GM18909 (cell line): ENCODE measurements around the gene NFAM1.

Source experiments
- ATAC-seq: cut with Tn5 transposase; IDR thresholded peaks from one replicate; pipeline ENCODE4 v1.9.1; 2021; ENCODE audit warnings: mild to moderate bottlenecking; ENCODE audit not compliant: unreplicated experiment, poor library complexity

Gene NFAM1

DNA sequence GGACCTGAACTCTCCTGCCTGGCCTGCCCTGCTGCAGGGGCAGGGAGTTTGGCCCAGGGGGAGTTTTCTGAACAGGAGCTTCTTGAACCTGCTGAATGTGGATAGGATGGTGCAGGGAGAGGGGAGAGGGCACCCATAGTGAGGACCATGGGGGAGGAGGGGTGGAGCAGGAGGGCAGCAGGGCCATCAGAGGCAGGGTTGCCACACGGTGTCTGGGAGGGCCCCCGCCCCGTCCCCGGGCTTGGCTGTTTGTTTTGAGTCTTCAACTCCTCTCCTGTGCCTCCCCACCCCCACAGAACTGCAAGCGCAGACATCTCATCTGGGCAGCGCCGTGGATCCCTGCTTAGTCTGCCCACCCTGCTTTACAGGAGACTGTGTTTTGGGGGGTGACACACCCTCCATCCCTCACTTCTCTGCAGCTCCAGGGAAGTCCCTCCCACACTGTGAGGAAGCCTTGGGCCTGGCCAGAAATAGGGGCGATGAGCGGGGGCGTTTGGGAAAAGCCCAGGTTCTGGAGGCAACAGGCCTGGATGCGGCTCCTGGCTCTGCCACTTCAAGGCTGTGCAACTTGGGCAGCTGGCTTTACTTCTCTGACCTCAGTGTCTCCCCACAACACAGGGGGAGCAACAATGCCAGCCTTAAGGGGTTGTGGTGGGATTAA, 14.4 kb downstream of the NFAM1 start:
- no peak for ATAC-seq

DNA sequence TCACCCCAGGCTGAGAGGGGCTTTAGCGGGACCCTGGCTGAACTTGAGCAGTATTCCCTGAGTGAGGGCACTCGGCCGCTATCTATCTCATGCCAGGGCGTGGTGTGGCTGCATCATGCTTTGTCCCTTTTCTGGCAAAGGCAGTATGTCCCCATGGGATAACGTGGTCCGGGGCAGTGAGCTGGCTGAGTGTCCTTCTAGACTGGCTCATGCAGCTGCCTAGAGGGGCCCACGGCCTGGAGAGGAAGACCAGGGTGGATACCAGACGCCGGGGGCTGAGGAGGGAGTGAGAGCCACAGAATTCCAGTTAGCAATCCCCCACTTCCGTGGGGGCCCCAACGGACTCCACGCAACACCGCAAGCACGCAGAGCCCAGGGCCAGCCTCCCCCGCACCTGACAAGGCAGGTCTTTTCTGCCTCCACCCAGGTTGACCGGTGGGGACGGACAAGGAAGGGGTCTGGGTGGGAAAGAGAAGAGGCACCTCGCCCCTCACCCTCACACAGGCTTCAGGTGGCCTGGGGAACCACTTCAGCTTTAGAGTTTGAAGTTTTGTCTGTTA, 15.5 kb downstream of the NFAM1 start:
- ATAC-seq = no peak

DNA sequence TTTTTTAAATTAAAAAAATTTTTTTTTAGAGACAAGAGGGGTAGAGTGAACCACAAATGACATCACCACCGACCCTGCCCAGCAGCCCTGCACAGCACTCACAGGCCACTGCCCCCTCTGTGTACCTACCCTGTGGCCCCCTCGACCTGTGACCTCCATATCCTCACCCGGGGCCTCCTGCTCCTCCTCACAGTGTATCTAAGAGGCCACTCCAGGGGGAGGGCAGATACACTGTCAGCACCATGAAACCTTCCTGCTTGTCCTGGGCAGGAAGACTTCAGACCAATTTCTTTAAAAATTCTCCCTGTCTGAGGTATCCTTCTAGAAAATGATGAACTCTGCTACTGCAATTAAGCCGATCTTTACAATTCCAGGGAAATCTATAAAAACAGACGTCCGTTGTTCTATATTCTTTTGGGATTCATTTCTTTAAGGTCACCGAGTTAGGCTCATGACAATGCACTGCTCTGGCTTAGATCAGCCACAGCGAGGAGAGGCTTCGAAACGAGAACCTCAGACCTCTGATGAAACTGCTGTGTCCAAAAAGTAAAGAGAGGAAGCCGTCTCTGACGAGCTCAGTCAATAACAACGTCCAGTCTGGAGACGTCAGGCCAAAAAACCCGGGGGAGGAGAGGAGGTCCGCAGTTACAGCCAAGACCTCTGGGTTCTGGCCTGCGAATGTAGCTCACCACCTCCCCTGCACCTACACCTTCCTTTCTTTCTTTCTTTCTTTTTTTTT, 17.5 kb downstream of the NFAM1 start:
- ATAC-seq = no peak

DNA sequence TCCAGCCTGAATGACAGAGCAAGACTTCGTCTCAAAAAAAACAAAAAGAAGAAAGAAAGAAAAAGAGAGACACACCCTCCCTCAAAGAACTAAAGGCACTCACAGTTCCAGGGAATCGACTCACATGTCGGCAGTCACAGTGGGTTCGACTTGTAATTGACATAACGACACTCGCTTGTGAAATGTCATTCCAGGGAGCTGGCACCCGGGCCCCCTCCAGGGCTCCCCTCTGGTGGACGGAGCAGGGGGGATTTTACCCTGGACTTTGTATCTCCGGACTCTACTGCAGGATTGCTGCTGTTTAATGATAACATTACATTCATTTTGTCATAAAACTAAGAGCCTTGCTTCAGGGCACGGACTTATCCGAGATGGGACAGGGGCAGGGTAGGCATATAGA, 18.2 kb downstream of the NFAM1 start:
- ATAC-seq = no peak

DNA sequence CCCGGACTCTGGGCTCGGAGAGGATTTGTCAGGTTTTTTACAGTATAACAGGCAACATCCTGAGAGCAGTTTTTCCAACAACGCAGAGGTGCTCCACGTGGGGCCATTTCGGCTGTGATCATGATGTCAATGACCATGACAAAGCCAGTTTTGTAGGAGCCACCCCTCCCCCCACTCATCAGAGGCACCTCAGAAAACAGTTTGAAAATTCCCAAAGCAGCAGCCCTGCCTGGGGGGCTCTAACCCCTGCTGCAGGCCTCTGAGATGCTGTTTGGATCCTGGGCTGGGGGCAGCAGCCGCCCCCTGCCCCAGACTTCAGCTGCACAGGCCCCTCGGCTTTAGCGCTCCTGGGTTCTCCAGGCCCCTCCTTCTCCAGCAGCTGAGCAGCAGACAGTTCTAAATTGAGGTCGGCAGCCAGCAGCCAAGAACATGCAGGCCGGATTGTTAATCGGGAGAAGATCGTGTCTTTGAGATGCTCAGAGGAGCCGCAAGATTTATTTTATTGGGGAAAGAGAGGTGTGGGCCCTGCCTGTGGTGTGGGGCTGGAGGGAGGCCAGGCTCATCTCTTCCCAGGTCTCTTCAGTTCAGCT, 19.4 kb downstream of the NFAM1 start:
- no peak for ATAC-seq

DNA sequence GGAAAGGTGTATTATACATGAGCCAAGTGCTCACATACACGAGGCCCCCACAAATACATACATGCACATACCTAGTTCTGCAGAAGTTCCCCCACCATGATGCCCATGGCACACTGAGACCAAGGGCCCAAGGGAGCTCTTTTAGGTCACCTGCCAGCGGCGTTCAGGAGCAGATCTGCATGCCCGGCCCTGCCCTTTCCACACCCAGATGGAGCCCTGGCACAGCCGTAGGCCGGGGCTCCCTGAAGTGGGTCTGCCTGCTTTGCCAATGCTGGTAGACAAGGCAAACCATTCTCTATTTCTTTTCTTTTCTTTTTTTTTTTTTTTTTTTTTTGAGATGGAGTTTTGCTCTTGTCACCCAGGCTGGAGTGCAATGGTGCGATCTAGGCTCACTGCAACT, 21.5 kb downstream of the NFAM1 start:
- ATAC-seq = no peak

DNA sequence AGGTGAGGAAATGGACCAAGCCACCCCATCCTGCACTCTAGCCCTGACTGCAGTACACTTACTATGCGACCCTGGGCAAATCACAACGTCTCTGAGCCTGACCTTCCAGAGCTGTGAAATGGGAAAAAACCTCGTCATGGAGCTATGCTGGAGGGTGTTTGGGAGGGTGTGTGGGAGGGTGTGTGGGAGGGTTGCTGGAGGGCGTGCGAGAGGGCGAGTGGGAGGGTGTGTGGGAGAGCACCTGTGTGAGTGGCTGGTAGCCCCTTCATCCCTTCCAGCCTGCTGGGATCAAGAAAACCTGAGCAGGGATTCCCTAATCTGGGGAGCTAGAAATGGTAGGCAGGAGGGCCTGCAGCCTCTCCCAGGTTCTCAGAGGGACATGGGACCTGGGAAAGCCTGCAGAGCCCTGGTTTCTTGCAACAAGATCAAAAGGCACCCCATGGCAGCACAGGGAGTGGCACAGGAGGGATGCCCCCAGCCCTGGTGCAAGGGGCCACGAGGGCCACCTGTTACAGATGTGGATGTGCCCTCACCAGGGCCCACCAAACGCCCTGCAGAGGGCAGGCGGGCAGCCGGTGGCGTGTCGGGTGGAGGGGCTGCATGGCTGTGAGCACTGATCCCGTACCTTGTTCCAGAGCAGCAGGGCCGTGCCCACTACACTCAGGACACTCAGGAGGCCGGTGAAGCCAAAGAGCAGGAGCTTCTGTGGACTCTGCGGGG, 23.2 kb downstream of the NFAM1 start:
- no peak for ATAC-seq

DNA sequence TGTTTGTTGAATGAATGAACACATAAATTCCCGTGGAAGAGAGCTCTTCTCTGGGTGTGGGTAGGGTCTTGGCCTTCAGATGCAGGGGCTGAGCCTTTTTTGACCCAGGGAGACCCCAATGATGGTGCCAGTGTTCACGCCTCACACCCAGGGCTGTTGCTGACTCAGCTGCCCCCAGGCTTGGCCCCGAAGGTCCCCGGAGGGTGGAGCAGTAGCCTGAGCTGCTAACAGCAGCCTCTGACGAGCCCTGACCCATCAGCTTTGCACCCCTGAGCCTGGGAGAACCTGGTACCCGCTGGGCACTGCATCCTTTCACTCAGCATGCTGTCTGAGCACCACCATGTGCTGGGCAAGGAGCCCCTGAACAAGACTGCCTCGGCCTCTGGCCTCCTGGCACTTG, 23.9 kb downstream of the NFAM1 start:
- no peak for ATAC-seq

DNA sequence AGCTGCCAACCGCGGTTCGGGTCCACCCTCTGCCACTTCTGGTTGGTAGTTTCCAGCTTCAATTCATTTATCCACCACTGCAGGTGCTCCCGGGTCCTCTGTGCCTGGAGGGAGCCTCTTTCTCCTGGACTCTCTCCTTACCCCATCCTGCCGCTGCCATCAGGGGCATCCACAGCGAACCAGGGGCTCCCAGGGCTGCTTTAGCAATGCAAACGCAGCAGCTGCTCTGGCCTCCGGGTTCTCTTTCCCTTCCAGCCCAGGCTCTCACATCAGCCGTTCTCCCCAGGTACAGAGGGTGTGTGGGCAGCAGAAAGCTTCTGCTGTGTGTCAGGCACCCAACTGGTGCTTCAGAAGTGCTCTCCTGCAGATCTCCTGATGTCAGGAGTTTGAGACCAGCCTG, 27.9 kb downstream of the NFAM1 start:
- ATAC-seq = no peak

DNA sequence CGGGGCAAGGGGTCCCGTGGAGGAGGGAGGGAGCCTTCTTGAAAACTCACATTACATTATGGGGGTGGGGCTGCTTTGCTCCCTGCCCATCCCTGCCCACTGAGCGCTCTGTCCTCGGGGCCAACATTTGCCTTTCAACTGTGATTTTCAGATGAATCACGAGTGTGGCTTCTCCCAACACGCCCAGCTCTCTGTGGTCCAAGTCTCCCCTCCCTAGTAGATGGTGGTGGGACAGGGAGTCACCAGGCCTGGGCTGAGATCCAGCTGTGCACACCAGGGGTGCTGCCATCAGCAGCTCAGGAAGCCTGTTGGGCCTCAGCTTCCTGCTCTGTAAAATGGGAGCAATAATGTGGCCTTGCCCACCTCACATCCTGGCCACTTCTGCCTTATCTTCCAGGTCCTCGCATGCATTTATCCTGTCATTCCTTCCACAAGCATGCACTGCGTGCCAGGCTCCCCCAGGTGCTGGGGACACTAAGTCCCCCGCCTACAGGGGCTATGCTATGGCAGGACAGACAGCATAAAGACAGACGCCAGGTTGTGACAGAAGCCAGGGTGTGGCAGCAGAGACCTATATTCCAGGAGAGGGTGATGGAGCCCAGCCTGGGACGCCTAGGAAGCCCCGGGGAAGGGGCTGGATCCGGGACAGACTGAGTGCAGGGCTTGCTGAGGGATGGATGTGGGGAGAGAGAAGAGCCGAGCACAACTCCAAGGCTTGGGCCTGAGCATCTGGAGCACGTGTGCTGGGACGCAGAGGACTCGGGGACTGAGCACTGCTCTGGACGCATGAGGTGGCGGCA, 30.5 kb downstream of the NFAM1 start:
- ATAC-seq = no peak

DNA sequence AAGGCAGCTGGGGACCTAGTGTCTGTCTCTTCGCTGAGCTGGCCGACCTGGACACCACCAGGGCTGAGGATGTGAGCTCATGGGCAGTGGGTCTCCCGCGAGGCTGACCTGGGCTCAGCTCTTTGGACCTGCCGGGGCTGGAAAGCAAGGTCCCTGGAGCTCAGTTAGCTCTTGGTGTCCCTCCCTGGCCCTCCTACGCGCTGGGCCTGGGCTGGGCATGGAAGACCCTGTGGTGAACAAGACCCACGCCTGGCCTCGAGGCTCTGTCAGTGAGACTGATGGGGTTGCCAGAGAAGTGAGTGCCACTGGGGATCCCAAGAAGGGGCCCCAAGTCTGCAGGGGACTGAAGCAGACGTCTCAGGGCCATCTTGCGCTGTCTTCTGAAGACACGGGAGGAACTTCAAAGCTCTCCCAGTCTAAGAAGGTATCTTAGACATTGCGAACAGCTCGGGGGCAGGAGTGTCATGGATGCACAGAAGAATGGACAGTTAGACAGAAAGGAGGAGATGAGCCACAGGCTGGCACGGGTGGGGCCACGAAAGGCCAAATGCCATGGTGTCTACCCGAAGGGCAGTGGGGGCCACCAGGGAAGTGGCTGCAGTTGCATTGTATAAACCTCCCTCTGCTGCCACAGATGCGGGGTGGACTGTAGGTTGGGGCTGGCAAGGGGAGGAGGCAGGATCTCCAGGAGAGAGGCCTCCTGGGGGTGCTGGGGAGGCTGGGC, 31.2 kb downstream of the NFAM1 start:
- no peak for ATAC-seq

DNA sequence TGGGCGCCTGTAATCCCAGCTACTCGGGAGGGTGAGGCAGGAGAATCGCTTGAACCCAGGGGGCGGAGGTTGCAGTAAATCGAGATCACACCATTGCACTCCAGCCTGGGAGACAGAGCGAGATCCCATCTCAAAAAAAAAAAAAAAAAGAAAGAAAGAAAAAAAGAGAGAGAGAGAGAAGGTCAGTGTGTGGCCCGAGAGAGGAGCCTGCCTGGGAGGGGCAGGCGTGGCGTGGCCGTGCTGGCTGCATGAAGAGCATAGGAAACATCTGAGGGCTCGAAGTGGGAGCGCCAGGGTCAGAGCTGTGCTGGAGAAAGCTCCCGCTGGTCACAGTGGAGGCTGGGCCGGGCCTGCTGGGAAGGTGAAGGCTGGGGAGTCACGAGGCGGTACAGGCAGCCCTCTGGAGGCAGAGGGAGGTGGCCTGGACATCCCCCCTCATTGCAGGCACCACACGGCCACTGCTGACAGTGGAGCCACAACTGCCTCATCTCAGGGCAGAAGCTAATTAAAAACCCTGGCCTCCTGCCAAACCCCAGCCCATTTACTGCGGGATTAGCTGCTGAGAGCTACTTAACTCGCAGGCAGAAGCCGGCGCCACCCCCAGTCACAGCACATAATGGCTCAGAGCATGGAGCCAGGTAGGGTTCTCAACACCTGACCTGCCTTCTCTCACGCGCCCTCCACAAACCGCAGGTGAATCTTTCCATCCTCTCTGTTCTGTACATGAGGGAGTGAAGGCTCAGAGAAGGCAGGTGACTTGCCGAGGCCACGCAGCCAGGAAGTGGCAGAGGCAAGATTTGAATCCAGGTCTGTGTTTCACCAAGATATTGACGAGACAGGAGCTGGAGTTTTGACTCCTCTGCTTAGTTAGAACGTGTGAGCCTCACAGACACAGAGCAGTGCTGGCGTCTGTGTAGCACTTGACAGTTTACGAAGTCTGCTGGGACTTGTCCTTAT, 32.6 kb downstream of the NFAM1 start:
- ATAC-seq = no peak

DNA sequence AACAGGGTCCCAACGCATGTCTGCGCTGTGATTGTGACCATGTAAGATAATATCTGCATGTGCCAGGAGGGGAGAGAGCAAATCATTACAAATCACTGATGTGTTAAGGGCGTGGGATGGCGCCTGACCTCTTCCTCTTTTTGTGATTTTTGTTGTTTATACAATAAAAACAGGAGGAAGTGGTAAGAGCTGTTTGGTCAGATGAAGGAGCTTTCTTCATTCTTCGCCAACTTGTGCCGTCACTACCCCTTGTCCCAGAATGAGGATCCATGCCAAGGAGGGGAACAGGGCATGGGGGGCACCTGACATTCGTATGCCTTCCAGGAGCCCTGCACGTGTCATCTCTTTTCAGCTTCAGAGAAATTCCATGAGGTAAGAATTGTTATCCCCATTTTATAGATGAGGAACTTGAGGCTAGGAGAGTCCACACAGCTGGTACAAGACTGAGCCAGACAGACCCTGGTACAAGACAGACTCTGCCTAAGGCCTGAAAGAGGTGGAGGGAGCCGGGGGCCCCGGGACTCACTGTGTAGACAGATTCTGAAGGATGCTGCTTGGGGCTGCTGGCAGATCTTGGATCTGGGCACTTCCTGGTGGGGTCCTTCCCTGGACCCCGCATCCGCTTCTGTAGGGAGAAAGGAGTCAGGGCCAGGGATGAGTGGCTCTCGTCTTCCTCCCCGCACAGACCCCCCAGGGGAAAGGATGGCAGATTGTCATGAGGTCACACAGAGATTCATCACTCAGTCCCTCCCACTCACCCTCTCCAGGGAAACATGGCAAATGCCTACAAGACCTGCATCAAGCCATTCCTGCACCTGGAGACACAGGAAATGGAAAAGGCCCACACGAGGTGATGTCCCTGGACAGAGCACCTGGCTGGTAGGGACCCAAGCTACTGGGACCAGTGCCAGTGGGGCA, 34.6 kb downstream of the NFAM1 start:
- ATAC-seq = no peak

DNA sequence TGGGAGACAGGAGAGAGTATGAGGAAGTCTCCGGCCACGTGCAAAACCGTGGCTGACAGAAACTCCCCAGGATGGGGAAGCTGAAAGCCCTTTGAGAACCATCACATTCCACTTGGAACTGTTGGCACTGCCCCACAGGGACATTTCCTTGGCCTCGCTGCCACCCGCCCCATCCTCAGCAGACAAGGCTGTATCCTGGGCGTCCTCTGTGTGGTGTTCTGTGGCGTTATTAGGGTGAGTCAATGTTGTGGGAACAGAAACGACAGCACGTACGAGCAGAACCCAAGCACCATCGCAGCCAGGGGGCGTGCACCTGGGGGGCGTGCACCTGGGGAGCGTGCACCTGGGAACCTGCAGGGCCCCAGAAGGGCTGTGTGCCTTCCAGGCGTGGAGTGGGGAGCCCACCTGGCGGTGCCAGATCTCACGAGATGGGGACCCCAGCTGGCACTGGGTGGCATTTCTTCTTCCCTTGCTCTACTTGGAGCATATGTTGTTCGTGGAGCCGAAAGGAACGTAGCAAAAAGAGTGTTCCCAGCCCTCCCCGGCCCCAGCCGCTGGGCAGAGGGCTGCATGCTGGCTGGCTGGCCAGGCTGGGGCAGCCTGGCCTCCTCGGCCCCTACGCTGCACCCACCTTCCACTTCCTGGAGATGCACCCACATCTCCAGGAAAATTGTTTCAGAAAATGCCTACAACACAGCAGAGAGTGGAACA, 35.4 kb downstream of the NFAM1 start:
- no peak for ATAC-seq

DNA sequence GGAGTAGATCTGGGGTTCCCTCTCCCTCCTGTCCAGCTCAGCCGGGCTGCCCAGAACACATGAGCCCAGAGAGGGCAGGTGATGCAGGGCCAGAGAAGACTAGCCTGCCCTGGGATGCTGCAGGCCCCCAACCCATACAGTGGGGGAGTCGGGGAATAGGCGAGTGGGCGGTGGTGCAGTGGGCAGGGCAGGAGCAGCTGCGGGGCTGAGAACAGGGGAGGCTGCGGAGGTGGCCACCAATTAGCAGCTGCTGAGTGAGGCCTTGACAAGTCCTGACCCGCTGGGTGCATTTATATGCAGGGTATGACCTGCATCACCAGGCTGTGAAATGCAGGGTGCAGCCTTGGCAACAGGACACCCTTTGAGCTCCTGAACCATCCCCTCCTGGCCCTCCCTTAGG, 43.1 kb downstream of the NFAM1 start:
- no peak for ATAC-seq

DNA sequence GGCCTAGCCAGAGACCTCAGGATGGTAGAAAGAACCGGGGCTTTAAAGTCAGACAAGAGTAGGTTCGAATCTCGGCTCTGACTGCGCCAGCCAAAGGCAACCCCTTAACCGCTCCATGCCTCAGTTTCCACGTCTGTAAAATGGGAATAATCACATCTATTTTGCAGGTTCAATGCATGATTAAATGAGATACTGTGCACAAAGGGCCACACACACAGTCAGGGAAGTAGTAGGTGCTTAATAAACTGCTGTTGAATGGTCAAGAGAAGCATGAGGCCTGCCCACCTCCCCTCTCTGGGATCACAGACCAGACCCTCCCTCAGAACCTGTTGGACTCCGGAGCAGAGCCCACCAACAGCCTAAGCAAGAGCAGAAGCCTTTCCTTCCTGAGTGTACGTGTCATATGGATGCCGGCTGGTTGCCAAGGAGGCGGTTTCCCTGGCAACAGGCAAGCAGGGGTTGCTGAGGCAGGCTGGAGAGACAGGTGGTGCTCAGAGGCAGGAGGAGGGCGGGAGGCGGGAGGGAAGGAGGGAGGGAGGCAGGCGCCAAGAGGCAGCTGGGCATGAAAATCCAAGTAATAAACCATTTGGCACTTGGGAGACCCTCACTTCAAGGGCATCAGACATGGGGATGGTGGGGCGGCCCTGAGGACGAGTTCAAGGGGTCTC, 43.9 kb downstream of the NFAM1 start:
- no peak for ATAC-seq
